HL-60 (cell line): ENCODE data around the gene NCEH1.

Experiments
- GABPA ChIP-seq: IDR thresholded peaks from 2 replicates; pipeline ENCODE4 v1.6.1; 2012; ENCODE audit warnings: low read depth
- POLR2AphosphoS5 ChIP-seq: IDR thresholded peaks from 2 replicates; pipeline ENCODE4 v1.6.1; 2012; ENCODE audit warnings: low read depth
- SPI1 ChIP-seq: IDR thresholded peaks from 2 replicates; pipeline ENCODE4 v1.6.1; 2012; ENCODE audit warnings: low read depth, mild to moderate bottlenecking, borderline replicate concordance
- TF ChIP-seq, protein P1 (sequence below): IDR thresholded peaks from one replicate; pipeline ENCODE4 v1.5.1; 2011; ENCODE audit warnings: low read length, control low read depth, inconsistent platforms; ENCODE audit not compliant: insufficient read depth
- TF ChIP-seq, protein P2 (sequence below): IDR thresholded peaks from 2 replicates; pipeline ENCODE4 v1.6.1; 2012; ENCODE audit warnings: low read depth; ENCODE audit not compliant: insufficient replicate concordance

DNA sequence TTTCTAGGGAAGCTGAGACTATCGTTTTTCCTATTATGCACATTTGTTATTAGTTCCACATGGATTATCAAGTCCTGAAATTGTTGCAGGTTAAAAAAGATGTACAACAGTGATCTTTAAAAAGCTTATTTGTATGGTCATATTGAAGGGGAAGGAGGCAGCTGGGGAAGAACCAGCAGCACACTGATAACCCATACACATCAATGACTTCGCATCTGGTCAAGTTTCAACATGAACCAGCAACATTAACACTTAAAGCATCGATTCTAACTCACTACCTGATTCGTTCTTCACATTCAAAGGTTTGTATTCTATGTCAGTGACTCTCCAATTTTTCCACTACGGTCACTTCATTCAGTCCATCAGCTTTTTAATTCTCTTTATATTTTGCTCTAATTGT is 56.4 kb downstream of the NCEH1 start:
- no peak for TF ChIP-seq GABPA
- TF ChIP-seq, protein P1, sequence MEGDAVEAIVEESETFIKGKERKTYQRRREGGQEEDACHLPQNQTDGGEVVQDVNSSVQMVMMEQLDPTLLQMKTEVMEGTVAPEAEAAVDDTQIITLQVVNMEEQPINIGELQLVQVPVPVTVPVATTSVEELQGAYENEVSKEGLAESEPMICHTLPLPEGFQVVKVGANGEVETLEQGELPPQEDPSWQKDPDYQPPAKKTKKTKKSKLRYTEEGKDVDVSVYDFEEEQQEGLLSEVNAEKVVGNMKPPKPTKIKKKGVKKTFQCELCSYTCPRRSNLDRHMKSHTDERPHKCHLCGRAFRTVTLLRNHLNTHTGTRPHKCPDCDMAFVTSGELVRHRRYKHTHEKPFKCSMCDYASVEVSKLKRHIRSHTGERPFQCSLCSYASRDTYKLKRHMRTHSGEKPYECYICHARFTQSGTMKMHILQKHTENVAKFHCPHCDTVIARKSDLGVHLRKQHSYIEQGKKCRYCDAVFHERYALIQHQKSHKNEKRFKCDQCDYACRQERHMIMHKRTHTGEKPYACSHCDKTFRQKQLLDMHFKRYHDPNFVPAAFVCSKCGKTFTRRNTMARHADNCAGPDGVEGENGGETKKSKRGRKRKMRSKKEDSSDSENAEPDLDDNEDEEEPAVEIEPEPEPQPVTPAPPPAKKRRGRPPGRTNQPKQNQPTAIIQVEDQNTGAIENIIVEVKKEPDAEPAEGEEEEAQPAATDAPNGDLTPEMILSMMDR = no peak
- no peak for TF ChIP-seq POLR2AphosphoS5
- TF ChIP-seq SPI1 = no peak
- TF ChIP-seq, protein P2, sequence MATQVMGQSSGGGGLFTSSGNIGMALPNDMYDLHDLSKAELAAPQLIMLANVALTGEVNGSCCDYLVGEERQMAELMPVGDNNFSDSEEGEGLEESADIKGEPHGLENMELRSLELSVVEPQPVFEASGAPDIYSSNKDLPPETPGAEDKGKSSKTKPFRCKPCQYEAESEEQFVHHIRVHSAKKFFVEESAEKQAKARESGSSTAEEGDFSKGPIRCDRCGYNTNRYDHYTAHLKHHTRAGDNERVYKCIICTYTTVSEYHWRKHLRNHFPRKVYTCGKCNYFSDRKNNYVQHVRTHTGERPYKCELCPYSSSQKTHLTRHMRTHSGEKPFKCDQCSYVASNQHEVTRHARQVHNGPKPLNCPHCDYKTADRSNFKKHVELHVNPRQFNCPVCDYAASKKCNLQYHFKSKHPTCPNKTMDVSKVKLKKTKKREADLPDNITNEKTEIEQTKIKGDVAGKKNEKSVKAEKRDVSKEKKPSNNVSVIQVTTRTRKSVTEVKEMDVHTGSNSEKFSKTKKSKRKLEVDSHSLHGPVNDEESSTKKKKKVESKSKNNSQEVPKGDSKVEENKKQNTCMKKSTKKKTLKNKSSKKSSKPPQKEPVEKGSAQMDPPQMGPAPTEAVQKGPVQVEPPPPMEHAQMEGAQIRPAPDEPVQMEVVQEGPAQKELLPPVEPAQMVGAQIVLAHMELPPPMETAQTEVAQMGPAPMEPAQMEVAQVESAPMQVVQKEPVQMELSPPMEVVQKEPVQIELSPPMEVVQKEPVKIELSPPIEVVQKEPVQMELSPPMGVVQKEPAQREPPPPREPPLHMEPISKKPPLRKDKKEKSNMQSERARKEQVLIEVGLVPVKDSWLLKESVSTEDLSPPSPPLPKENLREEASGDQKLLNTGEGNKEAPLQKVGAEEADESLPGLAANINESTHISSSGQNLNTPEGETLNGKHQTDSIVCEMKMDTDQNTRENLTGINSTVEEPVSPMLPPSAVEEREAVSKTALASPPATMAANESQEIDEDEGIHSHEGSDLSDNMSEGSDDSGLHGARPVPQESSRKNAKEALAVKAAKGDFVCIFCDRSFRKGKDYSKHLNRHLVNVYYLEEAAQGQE = no peak
